GM23338 (cell line): ENCODE data around the gene SRPK2. TPM values are rescaled to one million over a fixed set of nuclear protein-coding genes. Genes with fewer than 3 reads are reported as not detected.

Experiments
- ATAC-seq: fragments of 200-7000 bp; cut with Tn5 transposase; 3 replicates; pipeline ENCODE4 v1.9.1; 2020
- DNase-seq: peaks from one replicate; pipeline ENCODE4 v3.0.0-alpha.2; 2015; ENCODE audit warnings: low spot score
- H2AFZ ChIP-seq: fragments of 200-600 bp; sonication (generic); 2 replicates; pipeline ENCODE4 v1.8.0; 2016; ENCODE audit warnings: antibody characterized with exemption, mild to moderate bottlenecking, moderate library complexity
- H3F3A ChIP-seq: fragments of 200-600 bp; sonication (generic); replicated peaks from 2 replicates; pipeline ENCODE4 v1.8.0; 2017; ENCODE audit warnings: antibody characterized with exemption, mixed run types, low read depth
- H3K27ac ChIP-seq: fragments of 200-600 bp; sonication (generic); 2 replicates; pipeline ENCODE4 v1.6.1; 2016; ENCODE audit warnings: low read depth
- H3K27me3 ChIP-seq: fragments of 200-600 bp; sonication (generic); 2 replicates; pipeline ENCODE4 v1.8.0; 2016; ENCODE audit warnings: mild to moderate bottlenecking, mixed run types, moderate library complexity; ENCODE audit not compliant: insufficient read depth
- H3K36me3 ChIP-seq: fragments of 200-600 bp; sonication (generic); 2 replicates; pipeline ENCODE4 v1.8.0; 2016; ENCODE audit warnings: mild to moderate bottlenecking; ENCODE audit not compliant: insufficient read depth
- H3K4me1 ChIP-seq: fragments of 200-600 bp; sonication (generic); 2 replicates; pipeline ENCODE4 v1.8.0; 2016; ENCODE audit warnings: mild to moderate bottlenecking, moderate library complexity; ENCODE audit not compliant: insufficient read depth
- H3K4me2 ChIP-seq: fragments of 200-600 bp; sonication (generic); 2 replicates; pipeline ENCODE4 v1.7.1; 2017; ENCODE audit warnings: mixed run types
- H3K4me3 ChIP-seq: fragments of 200-600 bp; sonication (generic); 2 replicates; pipeline ENCODE4 v1.6.1; 2016; ENCODE audit warnings: mixed run types
- H3K79me2 ChIP-seq: fragments of 200-600 bp; sonication (generic); replicated peaks from 2 replicates; pipeline ENCODE4 v1.8.0; 2017; ENCODE audit warnings: mild to moderate bottlenecking; ENCODE audit not compliant: insufficient read depth
- H3K9me2 ChIP-seq: fragments of 200-600 bp; sonication (generic); 2 replicates; pipeline ENCODE4 v1.8.0; 2017; ENCODE audit not compliant: insufficient read depth
- H4K20me1 ChIP-seq: fragments of 200-600 bp; sonication (generic); replicated peaks from 2 replicates; pipeline ENCODE4 v1.8.0; 2017; ENCODE audit warnings: mild to moderate bottlenecking; ENCODE audit not compliant: insufficient read depth
- H3K27ac Mint-ChIP-seq: 2 replicates; pipeline ENCODE4 v1.8.0; 2020; ENCODE audit warnings: inconsistent platforms, mild to moderate bottlenecking, moderate library complexity, mixed read lengths
- H3K27me3 Mint-ChIP-seq: 3 replicates; pipeline ENCODE4 v1.8.0; 2022; ENCODE audit warnings: low read depth, mild to moderate bottlenecking, moderate library complexity, mixed read lengths, inconsistent platforms; ENCODE audit not compliant: insufficient read depth, poor library complexity
- H3K36me3 Mint-ChIP-seq: 3 replicates; pipeline ENCODE4 v1.8.0; 2021; ENCODE audit warnings: low read depth, mild to moderate bottlenecking, inconsistent platforms, moderate library complexity, mixed read lengths
- H3K4me1 Mint-ChIP-seq: 3 replicates; pipeline ENCODE4 v1.8.0; 2020; ENCODE audit warnings: mild to moderate bottlenecking, inconsistent platforms, mixed read lengths
- H3K4me3 Mint-ChIP-seq: 3 replicates; pipeline ENCODE4 v1.8.0; 2021; ENCODE audit warnings: moderate library complexity, mild to moderate bottlenecking, inconsistent platforms, mixed read lengths
- H3K9me3 Mint-ChIP-seq: 3 replicates; pipeline ENCODE4 v1.8.0; 2020; ENCODE audit warnings: moderate library complexity, mild to moderate bottlenecking, inconsistent platforms, mixed read lengths
- CREB1 ChIP-seq: fragments of 250-450 bp; sonication (Bioruptor Pico); IDR thresholded peaks from 2 replicates; pipeline ENCODE4 v1.5.0; 2020; ENCODE audit warnings: low read depth, mild to moderate bottlenecking, moderate library complexity
- EZH2phosphoT487 ChIP-seq: fragments of 200-600 bp; sonication (generic); IDR thresholded peaks from one replicate; pipeline ENCODE4 v1.8.1; 2018; ENCODE audit warnings: antibody characterized with exemption; ENCODE audit not compliant: unreplicated experiment
- JUNB ChIP-seq: IDR thresholded peaks from one replicate; pipeline ENCODE4 v1.6.1; 2016; ENCODE audit warnings: antibody characterized with exemption; ENCODE audit not compliant: unreplicated experiment
- NANOG ChIP-seq: IDR thresholded peaks from 2 replicates; pipeline ENCODE4 v1.6.1; 2016; ENCODE audit warnings: antibody characterized with exemption, borderline replicate concordance
- POLR2AphosphoS5 ChIP-seq: IDR thresholded peaks from 2 replicates; pipeline ENCODE4 v1.6.1; 2016; ENCODE audit warnings: antibody characterized with exemption, low read depth
- REST ChIP-seq: IDR thresholded peaks from one replicate; pipeline ENCODE4 v1.6.1; 2018; ENCODE audit warnings: antibody characterized with exemption; ENCODE audit not compliant: unreplicated experiment
- STAT1 ChIP-seq: IDR thresholded peaks from one replicate; pipeline ENCODE4 v1.6.1; 2016; ENCODE audit warnings: antibody characterized with exemption; ENCODE audit not compliant: unreplicated experiment
- ZNF114 ChIP-seq: fragments of 250-450 bp; sonication (Bioruptor Pico); IDR thresholded peaks from 2 replicates; pipeline ENCODE4 v1.5.0; 2020; ENCODE audit warnings: mild to moderate bottlenecking, moderate library complexity
- ZNF331 ChIP-seq: fragments of 250-450 bp; sonication (Bioruptor Pico); IDR thresholded peaks from 2 replicates; pipeline ENCODE4 v1.5.0; 2020; ENCODE audit warnings: low read depth, mild to moderate bottlenecking, moderate library complexity
- polyA plus RNA-seq: library from polyadenylated mRNA; unstranded; fragments of >200 nt; fragmentation: Nextera tagmentation; extraction: Ambion mirVana; gene quantifications from 2 replicates; pipeline ENCODE4 v1.2.1, GENCODE V29; 2016
- total RNA-seq: library from RNA; depleted of rRNA; stranded (reverse); fragments of >200 nt; shearing (Covaris generic); gene quantifications from 2 replicates; pipeline ENCODE4 v1.2.3, GENCODE V29; 2014
- TF ChIP-seq, protein P1 (sequence below): IDR thresholded peaks from 2 replicates; pipeline ENCODE4 v1.6.1; 2016; ENCODE audit warnings: antibody characterized with exemption
- TF ChIP-seq, protein P2 (sequence below): fragments of 250-450 bp; sonication (Bioruptor Pico); IDR thresholded peaks from 2 replicates; pipeline ENCODE4 v1.5.0; 2020; ENCODE audit warnings: mild to moderate bottlenecking, moderate library complexity

Gene SRPK2
- total and polyA plus RNA-seq, 2 experiments from 2014 or later, result 66.3 to 91.5 TPM

GRCh38 chr7:105345003-105345402 is 43.7 kb downstream of the SRPK2 start (continued):
- TF ChIP-seq, protein P1, sequence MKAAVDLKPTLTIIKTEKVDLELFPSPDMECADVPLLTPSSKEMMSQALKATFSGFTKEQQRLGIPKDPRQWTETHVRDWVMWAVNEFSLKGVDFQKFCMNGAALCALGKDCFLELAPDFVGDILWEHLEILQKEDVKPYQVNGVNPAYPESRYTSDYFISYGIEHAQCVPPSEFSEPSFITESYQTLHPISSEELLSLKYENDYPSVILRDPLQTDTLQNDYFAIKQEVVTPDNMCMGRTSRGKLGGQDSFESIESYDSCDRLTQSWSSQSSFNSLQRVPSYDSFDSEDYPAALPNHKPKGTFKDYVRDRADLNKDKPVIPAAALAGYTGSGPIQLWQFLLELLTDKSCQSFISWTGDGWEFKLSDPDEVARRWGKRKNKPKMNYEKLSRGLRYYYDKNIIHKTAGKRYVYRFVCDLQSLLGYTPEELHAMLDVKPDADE, result no peak
- TF ChIP-seq NANOG (no peak), POLR2AphosphoS5 (no peak)

GRCh38 chr7:105339404-105340323 is 49.1 kb downstream of the SRPK2 start:
- peaks cover 2% of the 10 kb centered on the region for H3K27me3 Mint-ChIP-seq
- peaks cover 12% of the 10 kb centered on the region for H3K4me1 Mint-ChIP-seq
- H3K27ac ChIP-seq, result no peak overlapping the region
- H3K36me3 ChIP-seq, result no peaks in the 10 kb centered on the region
- no peak overlapping the region for H2AFZ ChIP-seq
- no peaks in the 10 kb centered on the region for H3F3A ChIP-seq
- no peak overlapping the region for H3K4me2 ChIP-seq
- H3K27me3 ChIP-seq, result no peaks in the 10 kb centered on the region
- H3K36me3 Mint-ChIP-seq, result no peaks in the 10 kb centered on the region
- peaks cover 11% of the 10 kb centered on the region; the same call in 1 of the 2 replicates for H4K20me1 ChIP-seq
- DNase-seq, result no peak
- H3K4me3 Mint-ChIP-seq, result no peak overlapping the region
- peaks cover 96% of the 10 kb centered on the region for H3K79me2 ChIP-seq
- H3K4me1 ChIP-seq, result peaks cover 12% of the 10 kb centered on the region
- H3K27ac Mint-ChIP-seq, result no peak overlapping the region
- no peak overlapping the region for H3K4me3 ChIP-seq
- no peaks in the 10 kb centered on the region for H3K9me2 ChIP-seq
- H3K9me3 Mint-ChIP-seq, result no peaks in the 10 kb centered on the region
- no peak for ATAC-seq
- TF ChIP-seq STAT1 (no peak), JUNB (no peak), ZNF331 (CRISPR knock-in tag) (no peak), CREB1 (CRISPR knock-in tag) (no peak), EZH2phosphoT487 (no peak), ZNF114 (CRISPR knock-in tag) (no peak), REST (no peak)
- TF ChIP-seq, protein P2, sequence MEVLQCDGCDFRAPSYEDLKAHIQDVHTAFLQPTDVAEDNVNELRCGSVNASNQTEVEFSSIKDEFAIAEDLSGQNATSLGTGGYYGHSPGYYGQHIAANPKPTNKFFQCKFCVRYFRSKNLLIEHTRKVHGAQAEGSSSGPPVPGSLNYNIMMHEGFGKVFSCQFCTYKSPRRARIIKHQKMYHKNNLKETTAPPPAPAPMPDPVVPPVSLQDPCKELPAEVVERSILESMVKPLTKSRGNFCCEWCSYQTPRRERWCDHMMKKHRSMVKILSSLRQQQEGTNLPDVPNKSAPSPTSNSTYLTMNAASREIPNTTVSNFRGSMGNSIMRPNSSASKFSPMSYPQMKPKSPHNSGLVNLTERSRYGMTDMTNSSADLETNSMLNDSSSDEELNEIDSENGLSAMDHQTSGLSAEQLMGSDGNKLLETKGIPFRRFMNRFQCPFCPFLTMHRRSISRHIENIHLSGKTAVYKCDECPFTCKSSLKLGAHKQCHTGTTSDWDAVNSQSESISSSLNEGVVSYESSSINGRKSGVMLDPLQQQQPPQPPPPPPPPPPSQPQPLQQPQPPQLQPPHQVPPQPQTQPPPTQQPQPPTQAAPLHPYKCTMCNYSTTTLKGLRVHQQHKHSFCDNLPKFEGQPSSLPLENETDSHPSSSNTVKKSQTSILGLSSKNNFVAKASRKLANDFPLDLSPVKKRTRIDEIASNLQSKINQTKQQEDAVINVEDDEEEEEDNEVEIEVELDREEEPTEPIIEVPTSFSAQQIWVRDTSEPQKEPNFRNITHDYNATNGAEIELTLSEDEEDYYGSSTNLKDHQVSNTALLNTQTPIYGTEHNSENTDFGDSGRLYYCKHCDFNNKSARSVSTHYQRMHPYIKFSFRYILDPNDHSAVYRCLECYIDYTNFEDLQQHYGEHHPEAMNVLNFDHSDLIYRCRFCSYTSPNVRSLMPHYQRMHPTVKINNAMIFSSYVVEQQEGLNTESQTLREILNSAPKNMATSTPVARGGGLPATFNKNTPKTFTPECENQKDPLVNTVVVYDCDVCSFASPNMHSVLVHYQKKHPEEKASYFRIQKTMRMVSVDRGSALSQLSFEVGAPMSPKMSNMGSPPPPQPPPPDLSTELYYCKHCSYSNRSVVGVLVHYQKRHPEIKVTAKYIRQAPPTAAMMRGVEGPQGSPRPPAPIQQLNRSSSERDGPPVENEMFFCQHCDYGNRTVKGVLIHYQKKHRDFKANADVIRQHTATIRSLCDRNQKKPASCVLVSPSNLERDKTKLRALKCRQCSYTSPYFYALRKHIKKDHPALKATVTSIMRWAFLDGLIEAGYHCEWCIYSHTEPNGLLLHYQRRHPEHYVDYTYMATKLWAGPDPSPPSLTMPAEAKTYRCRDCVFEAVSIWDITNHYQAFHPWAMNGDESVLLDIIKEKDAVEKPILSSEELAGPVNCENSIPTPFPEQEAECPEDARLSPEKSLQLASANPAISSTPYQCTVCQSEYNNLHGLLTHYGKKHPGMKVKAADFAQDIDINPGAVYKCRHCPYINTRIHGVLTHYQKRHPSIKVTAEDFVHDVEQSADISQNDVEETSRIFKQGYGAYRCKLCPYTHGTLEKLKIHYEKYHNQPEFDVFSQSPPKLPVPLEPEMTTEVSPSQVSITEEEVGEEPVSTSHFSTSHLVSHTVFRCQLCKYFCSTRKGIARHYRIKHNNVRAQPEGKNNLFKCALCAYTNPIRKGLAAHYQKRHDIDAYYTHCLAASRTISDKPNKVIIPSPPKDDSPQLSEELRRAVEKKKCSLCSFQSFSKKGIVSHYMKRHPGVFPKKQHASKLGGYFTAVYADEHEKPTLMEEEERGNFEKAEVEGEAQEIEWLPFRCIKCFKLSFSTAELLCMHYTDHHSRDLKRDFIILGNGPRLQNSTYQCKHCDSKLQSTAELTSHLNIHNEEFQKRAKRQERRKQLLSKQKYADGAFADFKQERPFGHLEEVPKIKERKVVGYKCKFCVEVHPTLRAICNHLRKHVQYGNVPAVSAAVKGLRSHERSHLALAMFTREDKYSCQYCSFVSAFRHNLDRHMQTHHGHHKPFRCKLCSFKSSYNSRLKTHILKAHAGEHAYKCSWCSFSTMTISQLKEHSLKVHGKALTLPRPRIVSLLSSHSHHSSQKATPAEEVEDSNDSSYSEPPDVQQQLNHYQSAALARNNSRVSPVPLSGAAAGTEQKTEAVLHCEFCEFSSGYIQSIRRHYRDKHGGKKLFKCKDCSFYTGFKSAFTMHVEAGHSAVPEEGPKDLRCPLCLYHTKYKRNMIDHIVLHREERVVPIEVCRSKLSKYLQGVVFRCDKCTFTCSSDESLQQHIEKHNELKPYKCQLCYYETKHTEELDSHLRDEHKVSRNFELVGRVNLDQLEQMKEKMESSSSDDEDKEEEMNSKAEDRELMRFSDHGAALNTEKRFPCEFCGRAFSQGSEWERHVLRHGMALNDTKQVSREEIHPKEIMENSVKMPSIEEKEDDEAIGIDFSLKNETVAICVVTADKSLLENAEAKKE (CRISPR knock-in tag), result no peak
